GM18858 (cell line): ENCODE measurements around the gene MDFI.

ENCODE experiments used
- ATAC-seq: cut with Tn5 transposase; IDR thresholded peaks from one replicate; pipeline ENCODE4 v1.9.1; 2021; ENCODE audit not compliant: unreplicated experiment

The MDFI gene

GRCh38 chr6:41700463-41701347 is 62.4 kb downstream of the MDFI start:
- no peak for ATAC-seq

DNA sequence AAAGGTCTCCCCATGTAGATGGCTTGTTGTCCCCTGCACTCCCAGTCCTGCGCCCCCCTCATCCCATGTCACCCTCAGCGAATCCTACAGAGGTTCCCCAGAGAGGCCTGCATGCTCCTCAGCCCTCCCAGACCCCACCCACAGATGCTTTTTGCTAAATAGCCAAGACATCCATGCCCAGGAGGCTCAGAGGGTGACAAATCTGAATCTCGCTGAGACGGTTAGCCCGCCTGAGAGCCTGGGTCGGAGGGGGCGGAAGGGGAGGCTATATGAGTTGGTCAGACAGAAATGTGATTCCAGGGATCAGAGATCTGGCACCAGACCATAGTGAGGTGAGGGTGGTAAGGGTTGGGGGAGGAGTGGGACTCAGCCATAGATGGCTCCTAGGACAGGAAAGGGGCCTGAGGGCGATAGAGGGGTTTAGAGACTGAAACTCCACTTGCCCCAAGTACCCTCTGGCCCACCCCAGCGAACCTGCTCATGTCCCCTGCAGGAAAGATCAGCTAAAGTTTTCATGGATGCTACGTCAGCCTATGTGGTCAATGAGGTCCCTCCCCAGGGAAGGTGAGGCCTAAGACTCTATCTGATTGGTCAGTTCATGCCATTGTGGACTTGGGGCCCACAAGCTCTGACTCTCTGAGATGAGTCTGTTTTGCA is 63.9 kb downstream of the MDFI start:
- no peak for ATAC-seq

DNA sequence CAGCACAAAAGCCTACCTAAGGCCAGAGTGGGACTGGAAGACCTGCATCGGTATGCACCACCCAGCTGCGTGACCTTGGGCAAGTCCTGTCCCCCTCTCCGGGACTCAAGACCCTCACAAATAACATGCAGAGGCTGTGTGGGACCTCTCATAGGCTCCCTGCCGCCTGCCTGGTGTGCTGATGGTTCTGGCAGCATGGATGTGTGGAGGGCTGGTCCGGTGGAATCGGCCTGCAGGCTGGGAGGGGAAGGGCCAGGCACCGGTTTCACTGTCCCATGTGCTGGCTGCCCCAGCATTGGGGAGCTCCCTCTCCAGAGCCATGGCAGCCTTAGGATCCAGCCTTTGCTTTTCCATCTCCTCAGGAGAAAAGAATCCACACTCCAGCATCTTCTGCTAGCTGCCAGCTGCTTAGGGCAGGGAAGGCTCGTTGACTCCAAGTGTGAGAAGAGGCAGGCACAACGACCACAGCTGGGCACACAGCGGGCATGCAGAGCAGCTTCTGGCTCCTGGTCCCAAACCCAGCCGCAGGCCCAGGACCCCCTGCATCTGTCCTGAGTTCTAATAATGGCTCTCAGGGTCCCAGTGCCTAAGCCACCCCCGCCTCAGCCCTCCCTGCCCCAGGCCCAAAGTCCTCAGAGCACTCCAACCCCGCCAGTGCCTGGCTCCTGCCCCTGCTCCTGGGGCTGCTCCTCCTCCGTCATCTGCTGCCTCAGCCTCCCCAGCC is 64.7 kb downstream of the MDFI start:
- no peak for ATAC-seq
